Activated T-cell treated with anti-CD3 and anti-CD28 coated beads, Interleukin-2, amount 50 U/mL, for 24 hours (primary cell): ENCODE results near the gene XRRA1.
"Not testable (repeated sequence)": the region's sequence is repeated elsewhere in the genome, so short reads cannot be mapped to it uniquely, and the experiment has no call there.

Experiments
- DNase-seq: peaks from one replicate; pipeline ENCODE4 v3.0.0-alpha.2; 2020
- H3K27ac Mint-ChIP-seq: 2 replicates; pipeline ENCODE4 v1.8.0; 2020; ENCODE audit warnings: mild to moderate bottlenecking, mixed read lengths
- H3K27me3 Mint-ChIP-seq: 2 replicates; pipeline ENCODE4 v1.8.0; 2020; ENCODE audit warnings: mixed read lengths
- H3K36me3 Mint-ChIP-seq: 2 replicates; pipeline ENCODE4 v1.8.0; 2020; ENCODE audit warnings: low read depth, mixed read lengths
- H3K4me1 Mint-ChIP-seq: 2 replicates; pipeline ENCODE4 v1.8.0; 2020; ENCODE audit warnings: low read depth, mixed read lengths
- H3K4me3 Mint-ChIP-seq: 2 replicates; pipeline ENCODE4 v1.8.0; 2020; ENCODE audit warnings: mild to moderate bottlenecking, moderate library complexity, mixed read lengths
- H3K9me3 Mint-ChIP-seq: 2 replicates; pipeline ENCODE4 v1.8.0; 2020; ENCODE audit warnings: mixed read lengths

The XRRA1 gene

GRCh38 chr11:74895340-74896116, 53.4 kb downstream of the XRRA1 start:
- Mint-ChIP-seq H3K27ac (no peak overlapping the region), H3K27me3 (no peaks in the 10 kb centered on the region), H3K4me3 (no peak overlapping the region), H3K36me3 (peaks cover 79% of the 10 kb centered on the region), H3K9me3 (peaks cover 35% of the 10 kb centered on the region), H3K4me1 (no peaks in the 10 kb centered on the region)
- no peak for DNase-seq

- not testable (repeated sequence) for H3K27ac Mint-ChIP-seq, H3K4me1 Mint-ChIP-seq, H3K27me3 Mint-ChIP-seq, DNase-seq, H3K4me3 Mint-ChIP-seq
- H3K9me3 Mint-ChIP-seq = peaks cover 31% of the 10 kb centered on the region
- H3K36me3 Mint-ChIP-seq = peaks cover 86% of the 10 kb centered on the region
Measured at GRCh38 chr11:74893015-74893414, 55.9 kb downstream of the XRRA1 start.

DNA sequence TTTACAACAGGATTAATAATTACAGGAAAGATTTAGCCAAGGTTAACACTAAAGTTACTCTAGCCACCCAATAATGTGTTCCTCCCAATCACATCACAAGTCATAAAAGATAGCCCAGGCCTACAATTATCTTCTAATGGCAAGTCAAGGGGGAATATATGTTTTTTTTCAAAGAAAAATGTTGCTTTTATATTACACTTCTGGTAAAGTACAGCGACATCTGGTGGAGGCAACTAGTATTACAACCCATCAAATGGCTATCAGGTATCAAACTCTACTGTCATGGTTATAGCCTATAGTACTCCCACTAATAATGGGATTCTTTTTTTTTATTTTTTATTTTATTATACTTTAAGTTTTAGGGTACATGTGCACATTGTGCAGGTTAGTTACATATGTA, 71.8 kb downstream of the XRRA1 start:
- no peak for DNase-seq
- H3K27me3 Mint-ChIP-seq = no peaks in the 10 kb centered on the region
- H3K9me3 Mint-ChIP-seq = peaks cover 21% of the 10 kb centered on the region
- peaks cover 56% of the 10 kb centered on the region for H3K36me3 Mint-ChIP-seq
- H3K27ac Mint-ChIP-seq = no peak overlapping the region
- H3K4me1 Mint-ChIP-seq = no peaks in the 10 kb centered on the region
- H3K4me3 Mint-ChIP-seq = no peak overlapping the region

- no peak for DNase-seq
- H3K36me3 Mint-ChIP-seq = peaks cover 96% of the 10 kb centered on the region
- H3K9me3 Mint-ChIP-seq = peaks cover 63% of the 10 kb centered on the region
- H3K27ac Mint-ChIP-seq = no peak overlapping the region
- H3K4me1 Mint-ChIP-seq = no peaks in the 10 kb centered on the region
- no peak overlapping the region for H3K4me3 Mint-ChIP-seq
- no peaks in the 10 kb centered on the region for H3K27me3 Mint-ChIP-seq
Measured at GRCh38 chr11:74871037-74871436, 77.9 kb downstream of the XRRA1 start.

DNA sequence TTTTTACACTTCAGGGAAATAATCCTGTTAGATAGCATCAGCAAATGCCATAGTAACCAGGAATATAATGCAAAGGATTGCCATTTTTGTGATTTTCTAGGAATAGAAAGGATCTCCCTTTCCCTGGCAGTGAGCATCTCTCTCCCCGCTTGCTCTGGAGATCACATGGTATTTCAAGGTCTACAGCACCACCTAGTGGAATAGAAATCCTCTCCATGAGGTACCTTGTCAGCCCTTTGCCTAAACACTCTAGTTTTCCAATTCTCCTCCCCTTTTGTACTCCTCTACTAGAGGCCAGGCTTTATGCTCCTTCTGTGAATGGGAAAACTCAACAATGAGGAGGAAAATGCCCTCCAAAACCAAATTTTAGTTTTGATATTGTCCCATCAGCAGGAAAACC, 78.4 kb downstream of the XRRA1 start:
- Mint-ChIP-seq H3K36me3 (peaks cover 95% of the 10 kb centered on the region), H3K4me1 (no peaks in the 10 kb centered on the region), H3K27ac (no peak overlapping the region), H3K27me3 (no peaks in the 10 kb centered on the region), H3K4me3 (no peak overlapping the region), H3K9me3 (peaks cover 68% of the 10 kb centered on the region)
- DNase-seq = no peak

DNA sequence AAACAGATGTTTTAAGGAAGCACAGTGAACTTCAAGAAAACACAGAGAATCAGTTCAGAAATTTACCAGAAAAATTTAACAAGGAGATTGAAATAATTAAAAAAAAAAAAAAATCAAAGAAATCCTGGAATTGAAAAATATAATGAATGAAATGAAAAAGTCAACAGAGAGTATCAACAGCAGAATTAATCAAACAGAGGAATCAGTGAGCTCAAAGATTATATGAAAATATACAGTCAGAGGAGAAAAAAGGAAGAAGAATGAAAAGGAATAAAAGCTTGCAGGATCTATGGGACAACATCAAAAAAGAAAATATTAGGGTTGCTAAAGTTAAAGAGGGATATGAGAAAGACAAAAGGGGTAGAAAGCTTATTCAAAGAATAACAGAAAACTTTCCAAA, 82.3 kb downstream of the XRRA1 start:
- Mint-ChIP-seq H3K4me1 (peaks cover 3% of the 10 kb centered on the region), H3K9me3 (peaks cover 59% of the 10 kb centered on the region), H3K27ac (no peak overlapping the region), H3K36me3 (peaks cover 98% of the 10 kb centered on the region), H3K4me3 (no peak overlapping the region), H3K27me3 (no peaks in the 10 kb centered on the region)
- no peak for DNase-seq

DNA sequence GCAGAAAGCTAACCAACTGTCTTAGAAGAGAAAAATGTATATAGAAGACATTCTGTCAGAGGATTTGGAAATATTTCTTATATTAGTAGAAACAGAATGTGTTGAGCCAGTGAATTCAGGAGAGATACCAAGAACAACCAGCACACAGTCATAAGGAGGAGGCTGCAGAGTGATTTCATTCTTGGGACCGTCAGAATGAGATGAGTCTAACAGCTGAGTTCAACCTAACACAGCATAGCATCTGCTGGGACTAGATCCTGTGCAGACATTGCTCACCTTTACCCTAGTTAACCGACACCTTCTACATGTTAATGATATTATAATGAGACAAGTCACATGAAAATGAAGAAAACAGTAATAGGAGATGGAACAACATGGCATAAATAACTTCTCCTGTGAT, 85.5 kb downstream of the XRRA1 start:
- no peak for DNase-seq
- H3K9me3 Mint-ChIP-seq = peaks cover 40% of the 10 kb centered on the region

DNA sequence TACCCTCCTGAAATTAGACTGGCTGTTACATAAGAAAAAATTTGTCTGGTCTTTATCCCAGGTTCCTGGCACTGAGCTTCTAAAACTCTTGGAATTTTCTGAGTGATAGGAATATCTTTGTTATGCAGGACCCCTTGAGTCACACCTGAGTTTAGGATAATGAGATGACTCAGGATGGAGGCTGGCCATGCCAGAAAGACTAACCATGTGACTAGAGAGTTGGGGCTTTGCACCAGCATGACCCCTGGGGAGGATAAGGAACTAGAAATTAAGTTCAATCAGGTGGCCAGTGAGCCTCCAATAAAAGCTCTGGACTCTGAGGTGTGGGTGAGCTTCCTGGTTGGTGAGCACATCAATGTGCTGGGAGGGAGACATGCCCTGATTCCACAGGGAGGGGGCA, 88.1 kb downstream of the XRRA1 start:
- Mint-ChIP-seq H3K9me3 (peaks cover 20% of the 10 kb centered on the region), H3K27ac (no peak overlapping the region), H3K4me1 (peaks cover 3% of the 10 kb centered on the region), H3K36me3 (peaks cover 95% of the 10 kb centered on the region), H3K27me3 (no peaks in the 10 kb centered on the region), H3K4me3 (no peak overlapping the region)
- DNase-seq = no peak

More for the DNA sequence above, 85.5 kb downstream of the XRRA1 start:
- Mint-ChIP-seq H3K27me3 (no peaks in the 10 kb centered on the region), H3K4me3 (no peak overlapping the region), H3K4me1 (peaks cover 3% of the 10 kb centered on the region), H3K27ac (no peak overlapping the region), H3K36me3 (peaks cover 97% of the 10 kb centered on the region)

DNA sequence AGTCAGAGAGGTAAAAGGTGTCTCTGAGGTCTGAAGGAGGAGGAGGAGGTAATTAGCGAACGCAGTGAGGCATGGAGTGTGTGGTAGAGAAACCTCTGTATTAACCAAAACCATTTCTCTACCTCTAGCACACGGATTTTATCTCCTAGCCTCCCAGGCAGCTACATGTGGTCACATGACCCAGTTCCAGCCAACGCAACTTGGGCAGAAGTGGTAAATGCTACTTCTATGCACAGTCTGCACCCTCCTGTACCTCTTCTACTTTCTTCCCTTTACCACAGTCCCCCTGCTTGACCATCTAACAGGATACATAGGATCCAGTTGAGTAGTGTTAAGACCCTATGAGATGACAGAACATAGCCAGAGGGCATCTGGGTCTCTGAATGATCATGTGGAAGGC, 95.7 kb downstream of the XRRA1 start:
- H3K27me3 Mint-ChIP-seq = no peaks in the 10 kb centered on the region
- peaks cover 85% of the 10 kb centered on the region for H3K36me3 Mint-ChIP-seq
- no peak overlapping the region for H3K4me3 Mint-ChIP-seq
- H3K4me1 Mint-ChIP-seq = no peaks in the 10 kb centered on the region
- no peak overlapping the region for H3K27ac Mint-ChIP-seq
- no peak for DNase-seq
- no peaks in the 10 kb centered on the region for H3K9me3 Mint-ChIP-seq

DNA sequence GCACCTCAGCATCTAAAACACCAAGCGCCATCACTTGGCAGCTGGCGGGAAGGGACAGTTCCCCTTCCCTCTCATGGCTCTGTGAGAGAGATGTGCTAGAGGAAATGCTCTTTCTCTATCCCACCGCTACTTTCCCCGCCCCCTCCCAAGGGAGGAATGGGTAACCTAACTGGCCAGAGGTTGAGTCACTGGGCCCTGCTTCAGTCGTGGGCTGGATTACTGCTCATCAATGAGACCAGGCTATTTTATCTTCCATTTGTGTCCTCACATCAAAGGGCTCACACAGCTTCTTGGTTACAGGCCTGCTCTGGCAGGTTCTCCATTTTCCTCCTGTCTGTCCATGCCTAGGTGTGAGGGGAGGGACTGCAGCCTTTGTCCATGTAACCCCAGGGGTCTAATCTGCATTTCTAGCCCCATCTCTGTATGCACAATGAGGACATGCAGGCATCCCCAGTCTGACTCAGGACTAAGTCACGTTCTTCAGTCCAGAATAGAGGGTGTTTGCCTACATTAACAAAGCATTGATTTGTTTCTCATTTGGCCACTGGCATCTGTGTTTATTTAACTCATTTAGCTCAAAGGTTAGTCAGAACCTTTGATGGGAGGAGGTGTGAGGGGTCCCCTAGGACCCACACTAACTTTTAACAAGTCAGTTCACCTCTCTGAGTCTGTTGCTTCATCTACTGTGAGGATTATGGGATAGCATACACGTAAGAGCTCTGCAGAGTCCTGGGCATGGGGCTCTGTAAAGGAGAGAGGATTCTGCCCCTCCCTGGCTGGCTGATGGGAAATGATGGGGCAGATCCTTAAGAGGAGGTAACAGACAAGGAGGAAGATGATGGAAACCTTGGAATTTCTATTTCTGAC, 99.1 kb downstream of the XRRA1 start:
- Mint-ChIP-seq H3K27me3 (no peaks in the 10 kb centered on the region), H3K4me1 (peaks cover 12% of the 10 kb centered on the region), H3K9me3 (no peaks in the 10 kb centered on the region), H3K27ac (no peak overlapping the region), H3K4me3 (no peak overlapping the region), H3K36me3 (peaks cover 88% of the 10 kb centered on the region)
- no peak for DNase-seq

DNA sequence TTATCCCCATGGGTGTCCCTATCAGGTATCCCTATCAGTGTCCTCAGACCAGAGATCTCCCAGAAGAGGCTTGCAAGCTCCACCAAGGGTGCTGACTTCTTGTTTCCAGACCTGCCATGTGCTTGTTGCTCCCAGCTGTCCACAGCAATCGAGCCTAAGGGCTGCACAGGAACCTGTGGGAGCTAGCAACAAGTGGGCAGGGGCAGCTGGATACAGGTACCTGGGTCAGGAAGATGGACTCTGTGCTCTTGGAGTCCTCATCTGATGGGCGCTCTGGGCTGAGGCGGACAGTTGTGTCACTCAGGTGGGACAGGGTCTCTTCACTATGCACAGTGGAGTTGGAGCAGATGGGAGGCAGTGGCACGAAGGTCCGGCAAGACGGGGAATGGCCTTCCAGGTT, 101.0 kb downstream of the XRRA1 start:
- Mint-ChIP-seq H3K36me3 (peaks cover 94% of the 10 kb centered on the region), H3K9me3 (no peaks in the 10 kb centered on the region), H3K27ac (peak overlapping the region; percentile 1), H3K27me3 (no peaks in the 10 kb centered on the region), H3K4me1 (peaks cover 12% of the 10 kb centered on the region), H3K4me3 (no peak overlapping the region)
- no peak for DNase-seq

DNA sequence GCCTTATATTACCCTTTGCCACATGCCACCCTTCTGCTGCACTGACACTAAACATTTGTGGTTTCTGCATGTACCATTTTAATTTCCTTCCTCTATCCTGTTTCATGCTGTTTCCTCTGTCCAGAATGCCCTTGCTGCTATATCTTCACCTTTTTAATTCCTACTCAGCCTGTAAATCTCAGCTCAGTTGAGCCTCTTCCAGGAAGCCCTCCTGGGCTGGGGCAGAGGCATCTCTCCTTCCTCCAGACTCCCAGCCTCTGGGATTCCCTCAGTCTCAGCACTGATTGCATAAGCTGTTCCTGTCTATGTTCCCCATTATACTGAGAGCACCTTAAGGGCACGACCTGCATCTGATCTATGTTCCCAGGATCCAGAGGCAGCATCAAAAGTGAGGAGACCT, 101.5 kb downstream of the XRRA1 start:
- no peak for DNase-seq
- Mint-ChIP-seq H3K4me1 (peaks cover 12% of the 10 kb centered on the region), H3K27me3 (no peaks in the 10 kb centered on the region), H3K36me3 (peaks cover 94% of the 10 kb centered on the region), H3K27ac (peak overlapping the region; percentile 22), H3K9me3 (no peaks in the 10 kb centered on the region), H3K4me3 (no peak overlapping the region)

DNA sequence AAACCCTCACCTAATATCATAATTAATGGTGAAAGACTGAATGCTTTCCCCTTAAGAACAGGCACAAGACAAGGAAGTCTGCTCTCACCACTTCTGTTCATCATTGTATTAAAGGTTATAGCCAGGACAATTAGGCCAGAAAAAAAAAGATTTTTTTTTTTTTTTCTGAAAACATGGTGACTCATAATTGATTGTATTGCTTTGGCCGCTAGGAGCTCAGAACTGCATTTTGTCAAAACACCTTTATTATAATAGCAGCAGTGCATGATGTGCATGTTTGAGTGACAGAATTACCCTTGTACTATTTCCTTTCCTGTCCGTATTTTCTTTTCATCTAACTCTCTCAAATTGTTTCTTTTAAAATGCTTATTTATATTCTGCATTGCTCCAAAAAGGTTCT, 102.1 kb downstream of the XRRA1 start:
- H3K27me3 Mint-ChIP-seq = no peaks in the 10 kb centered on the region
- peaks cover 93% of the 10 kb centered on the region for H3K36me3 Mint-ChIP-seq
- no peak for DNase-seq
- no peak overlapping the region for H3K4me3 Mint-ChIP-seq
- H3K4me1 Mint-ChIP-seq = peaks cover 12% of the 10 kb centered on the region
- H3K27ac Mint-ChIP-seq = no peak overlapping the region
- H3K9me3 Mint-ChIP-seq = no peaks in the 10 kb centered on the region

DNA sequence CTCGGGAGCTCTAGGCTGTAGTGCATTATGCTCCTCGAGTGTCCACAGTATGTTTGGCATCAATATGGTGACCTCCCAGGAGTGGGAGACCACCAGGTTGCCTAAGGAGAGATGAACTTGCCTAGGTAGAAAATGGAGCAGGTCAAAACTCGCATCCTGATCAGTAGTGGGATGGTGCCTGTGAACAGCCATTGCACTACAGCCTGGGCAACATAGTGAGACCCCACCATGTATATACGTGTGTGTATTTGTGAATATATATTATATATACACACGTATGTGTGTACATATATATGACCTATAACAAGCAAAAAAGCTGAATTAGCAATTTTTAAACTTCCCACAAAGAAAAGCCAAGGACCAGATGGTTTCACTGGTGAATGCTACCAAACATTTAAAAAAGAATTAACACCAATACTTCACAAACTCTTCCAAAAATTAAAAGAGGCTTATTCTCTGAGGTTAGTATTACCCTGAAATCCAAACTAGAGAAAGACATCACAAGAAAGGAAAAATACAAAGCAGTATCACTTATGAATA, 102.8 kb downstream of the XRRA1 start:
- no peak for DNase-seq
- H3K4me3 Mint-ChIP-seq = no peak overlapping the region
- peaks cover 93% of the 10 kb centered on the region for H3K36me3 Mint-ChIP-seq
- H3K27me3 Mint-ChIP-seq = no peaks in the 10 kb centered on the region
- H3K4me1 Mint-ChIP-seq = peaks cover 12% of the 10 kb centered on the region
- H3K27ac Mint-ChIP-seq = no peak overlapping the region
- H3K9me3 Mint-ChIP-seq = no peaks in the 10 kb centered on the region

DNA sequence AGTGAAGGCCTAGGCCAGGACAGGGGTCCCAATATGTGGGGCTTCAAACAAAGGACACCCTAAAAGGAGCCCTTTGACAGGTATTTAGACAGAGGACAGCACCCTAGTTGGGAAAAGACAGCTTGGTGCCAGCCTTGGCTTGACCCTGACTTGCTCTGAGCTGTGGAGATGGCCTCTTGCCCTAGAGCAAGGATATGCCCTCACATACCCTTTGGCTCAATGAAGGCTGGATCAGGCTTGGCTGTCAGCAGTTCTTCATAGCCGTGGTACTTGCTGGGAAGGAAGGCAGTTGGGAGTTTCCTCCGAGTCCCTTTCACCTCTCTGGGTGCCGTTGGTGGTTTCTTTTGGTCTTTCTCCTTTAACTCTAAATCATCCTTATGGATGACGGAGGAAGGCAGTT, 104.0 kb downstream of the XRRA1 start:
- H3K36me3 Mint-ChIP-seq = peaks cover 91% of the 10 kb centered on the region
- no peaks in the 10 kb centered on the region for H3K9me3 Mint-ChIP-seq
- H3K4me3 Mint-ChIP-seq = no peak overlapping the region
- no peak overlapping the region for H3K27ac Mint-ChIP-seq
- no peak for DNase-seq
- peaks cover 12% of the 10 kb centered on the region for H3K4me1 Mint-ChIP-seq
- no peaks in the 10 kb centered on the region for H3K27me3 Mint-ChIP-seq
